ENCODE results near the gene PDLIM1. TPM values are rescaled to one million over a fixed set of nuclear protein-coding genes. Genes with fewer than 3 reads are reported as not detected.

PDLIM1 gene
- total and polyA plus RNA-seq, 3 experiments from 2014 or later, result 0.88 to 11.7 (median 1.4) TPM

DNA sequence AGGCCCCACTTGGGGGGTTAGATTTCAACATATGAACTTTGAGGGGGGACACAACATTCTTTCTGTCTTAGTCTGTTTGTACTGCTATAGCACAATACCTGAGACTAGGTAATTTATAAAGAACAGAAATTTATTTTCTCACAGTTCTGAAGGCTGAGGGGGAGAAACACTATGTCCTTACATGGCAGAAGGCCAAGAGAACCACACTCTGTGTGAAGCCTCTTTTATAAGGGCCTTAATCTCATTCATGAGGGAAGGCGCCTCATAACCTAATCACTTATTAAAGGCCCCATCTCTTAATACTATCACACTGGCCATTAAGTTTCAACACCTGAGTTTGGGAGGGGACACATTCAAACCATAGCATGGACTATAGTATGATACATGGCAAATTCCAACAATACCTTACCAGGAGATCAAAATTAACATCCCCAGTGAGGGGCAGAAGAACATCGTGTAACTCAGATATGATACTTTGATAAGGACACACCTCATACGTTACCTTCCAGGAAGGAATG, 9.3 kb upstream of the PDLIM1 start:
- CTCF ChIA-PET, result no interaction called here
- no peaks in the 10 kb centered on the region for H3K36me3 Mint-ChIP-seq

DNA sequence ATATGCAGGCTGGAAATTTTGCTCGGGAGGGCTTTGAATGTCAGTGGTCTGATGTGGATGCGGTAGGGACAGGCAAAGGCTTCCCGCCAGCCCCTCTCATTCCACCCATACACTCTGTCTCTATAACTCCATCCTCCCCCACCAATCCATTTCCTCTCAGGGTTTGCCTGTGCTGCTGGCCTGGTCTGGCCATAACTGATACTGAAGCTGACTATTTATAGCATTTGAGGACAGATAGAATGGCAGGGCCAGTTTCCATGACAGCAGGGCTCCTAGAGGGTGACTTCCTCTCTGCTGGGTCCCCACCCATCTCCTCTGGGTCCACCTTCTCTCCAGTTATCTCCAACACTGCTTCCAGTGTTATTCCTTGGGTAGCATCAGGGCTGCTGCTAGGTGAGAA, 6.6 kb upstream of the PDLIM1 start:
- Mint-ChIP-seq H3K27me3 (peaks cover 5 to 16% of the 10 kb centered on the region in 2 donors), H3K36me3 (no peaks in the 10 kb centered on the region), H3K4me3 (peak overlapping the region in 1 of 7 donors; percentile 61), H3K9me3 (no peaks in the 10 kb centered on the region), H3K4me1 (peaks cover 13 to 23% (median 21%) of the 10 kb centered on the region in 3 donors), H3K27ac (peak overlapping the region in 1 of 8 donors; percentile 87)
- H3K27me3 ChIP-seq (ENCODE audit: insufficient read depth, low read length, poor library complexity, severe bottlenecking), result no peaks in the 10 kb centered on the region
- ChIA-PET CTCF (no interaction called here), POLR2A (no interaction called here)
- peaks cover 15% of the 10 kb centered on the region for H3K4me1 ChIP-seq (ENCODE audit: insufficient read depth, low read length)
- H3K36me3 ChIP-seq (ENCODE audit: insufficient read depth, low read length), result no peaks in the 10 kb centered on the region
- DNase-seq, result no peak
- no peak overlapping the region for H3K4me3 ChIP-seq (ENCODE audit: low read length)
- H3K27ac ChIP-seq (ENCODE audit: low read depth, low read length), result no peak overlapping the region
- no peaks in the 10 kb centered on the region for H3K9me3 ChIP-seq (ENCODE audit: low read length)

More for the DNA sequence above, 9.3 kb upstream of the PDLIM1 start:
- peaks cover 7 to 11% (median 8%) of the 10 kb centered on the region in 3 donors for H3K4me1 Mint-ChIP-seq
- no peak overlapping the region for H3K4me3 ChIP-seq (ENCODE audit: low read length)
- POLR2A ChIA-PET, result no interaction called here
- H3K27me3 ChIP-seq (ENCODE audit: insufficient read depth, low read length, poor library complexity, severe bottlenecking), result no peaks in the 10 kb centered on the region
- H3K27ac Mint-ChIP-seq, result no peak overlapping the region
- no peaks in the 10 kb centered on the region for H3K9me3 Mint-ChIP-seq
- no peak for DNase-seq
- H3K4me1 ChIP-seq (ENCODE audit: insufficient read depth, low read length), result peaks cover 9% of the 10 kb centered on the region
- H3K27ac ChIP-seq (ENCODE audit: low read depth, low read length), result no peak overlapping the region
- peaks cover 0 to 5% of the 10 kb centered on the region in 2 donors for H3K27me3 Mint-ChIP-seq
- no peak overlapping the region for H3K4me3 Mint-ChIP-seq
- H3K9me3 ChIP-seq (ENCODE audit: low read length), result no peaks in the 10 kb centered on the region
- no peaks in the 10 kb centered on the region for H3K36me3 ChIP-seq (ENCODE audit: insufficient read depth, low read length)

DNA sequence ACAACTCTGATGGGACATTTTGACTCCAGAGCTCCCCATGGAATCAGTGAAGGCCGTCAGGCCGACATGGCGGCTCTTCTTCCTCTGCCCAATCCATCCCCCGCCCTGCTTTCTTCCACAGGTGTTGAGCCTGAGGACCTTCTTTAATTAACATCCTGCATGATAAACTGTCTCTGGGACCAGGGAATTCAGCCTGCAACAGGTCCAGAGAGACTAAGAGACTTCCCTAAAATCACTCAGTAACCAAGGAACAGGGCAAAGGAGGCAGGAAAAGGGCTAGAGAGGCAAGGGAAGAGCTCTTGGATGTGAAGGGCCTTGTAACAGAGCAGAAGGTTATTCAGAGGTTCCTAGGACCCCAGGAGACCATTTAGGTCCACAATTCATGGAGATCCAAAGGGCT, 6.0 kb upstream of the PDLIM1 start:
- H3K36me3 ChIP-seq (ENCODE audit: insufficient read depth, low read length), result no peaks in the 10 kb centered on the region
- H3K4me3 ChIP-seq (ENCODE audit: low read length), result no peak overlapping the region
- Mint-ChIP-seq H3K27me3 (peaks cover 5 to 21% of the 10 kb centered on the region in 2 donors), H3K9me3 (peaks cover 0 to 2% (median 0%) of the 10 kb centered on the region in 5 donors), H3K4me3 (no peak overlapping the region), H3K27ac (peak overlapping the region in 1 of 8 donors; percentile 3), H3K36me3 (no peaks in the 10 kb centered on the region), H3K4me1 (peaks cover 13 to 25% (median 25%) of the 10 kb centered on the region in 3 donors)
- POLR2A ChIA-PET, result no interaction called here
- H3K27ac ChIP-seq (ENCODE audit: low read depth, low read length), result no peak overlapping the region
- DNase-seq, result no peak
- H3K27me3 ChIP-seq (ENCODE audit: insufficient read depth, low read length, poor library complexity, severe bottlenecking), result no peaks in the 10 kb centered on the region
- no peaks in the 10 kb centered on the region for H3K9me3 ChIP-seq (ENCODE audit: low read length)
- CTCF ChIA-PET, result no interaction called here
- peaks cover 15% of the 10 kb centered on the region for H3K4me1 ChIP-seq (ENCODE audit: insufficient read depth, low read length)

DNA sequence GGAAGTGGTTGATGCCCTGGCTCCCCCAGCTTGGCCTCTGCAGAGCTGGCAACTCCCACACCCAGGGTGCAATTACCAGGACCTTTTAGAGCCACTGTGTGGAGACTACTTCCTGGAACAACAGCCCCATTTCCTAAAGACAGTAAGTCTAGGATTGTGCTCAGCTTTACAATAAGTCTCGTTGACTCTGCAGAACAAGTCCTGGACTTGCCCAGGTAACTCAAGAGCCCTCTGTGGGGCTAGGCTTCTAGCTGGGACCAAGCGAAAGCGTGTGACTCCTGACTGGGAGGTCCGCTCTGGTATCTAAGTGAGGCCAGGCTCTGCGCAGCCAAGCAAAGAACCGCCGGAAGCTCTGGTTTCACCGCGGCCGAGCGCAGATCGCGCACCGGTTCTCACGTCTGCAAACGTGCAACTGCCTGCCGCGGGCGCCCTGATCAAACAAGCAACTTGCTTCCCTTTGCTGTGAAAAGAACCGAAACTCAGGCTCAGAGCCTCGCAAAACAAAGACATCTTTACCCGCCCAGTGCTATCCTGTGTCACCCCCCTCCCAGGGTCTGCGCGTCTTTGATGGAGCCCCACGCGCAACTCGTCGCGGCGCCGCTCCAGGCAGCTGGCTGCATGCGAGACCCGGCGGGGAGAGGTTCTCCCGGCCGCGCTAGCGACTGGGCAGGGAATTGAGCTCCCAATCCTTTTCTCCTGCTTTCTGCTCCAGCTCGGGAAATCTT, 4.4 kb upstream of the PDLIM1 start:
- Histone ChIP-seq H3K4me3 (ENCODE audit: low read length) (peak overlapping the region; percentile 49), H3K4me1 (ENCODE audit: insufficient read depth, low read length) (peaks cover 15% of the 10 kb centered on the region), H3K27me3 (ENCODE audit: insufficient read depth, low read length, poor library complexity, severe bottlenecking) (no peaks in the 10 kb centered on the region), H3K27ac (ENCODE audit: low read depth, low read length) (peak overlapping the region; percentile 57), H3K36me3 (ENCODE audit: insufficient read depth, low read length) (no peaks in the 10 kb centered on the region), H3K9me3 (ENCODE audit: low read length) (no peaks in the 10 kb centered on the region)
- H3K27me3 Mint-ChIP-seq, result peaks cover 6 to 27% of the 10 kb centered on the region in 2 donors
- H3K4me1 Mint-ChIP-seq, result peaks cover 19 to 34% (median 31%) of the 10 kb centered on the region in 3 donors
- H3K4me3 Mint-ChIP-seq, result peak overlapping the region; percentile 63 to 91 (median 80)
- peak overlapping the region in 7 of 8 donors; percentile 46 to 89 (median 81) for H3K27ac Mint-ChIP-seq
- peak in 4 of 5 donors; percentile 4 to 62 (median 38) for DNase-seq
- CTCF ChIA-PET, result interaction anchor here (0.9 to 1.4 kb wide), 3 partner anchors 9 to 119 kb away, joined by 3 read pairs; no protein-coding TSS in a partner anchor
- peaks cover 0 to 2% (median 0%) of the 10 kb centered on the region in 5 donors for H3K9me3 Mint-ChIP-seq
- POLR2A ChIA-PET, result no interaction called here
- no peaks in the 10 kb centered on the region for H3K36me3 Mint-ChIP-seq

DNA sequence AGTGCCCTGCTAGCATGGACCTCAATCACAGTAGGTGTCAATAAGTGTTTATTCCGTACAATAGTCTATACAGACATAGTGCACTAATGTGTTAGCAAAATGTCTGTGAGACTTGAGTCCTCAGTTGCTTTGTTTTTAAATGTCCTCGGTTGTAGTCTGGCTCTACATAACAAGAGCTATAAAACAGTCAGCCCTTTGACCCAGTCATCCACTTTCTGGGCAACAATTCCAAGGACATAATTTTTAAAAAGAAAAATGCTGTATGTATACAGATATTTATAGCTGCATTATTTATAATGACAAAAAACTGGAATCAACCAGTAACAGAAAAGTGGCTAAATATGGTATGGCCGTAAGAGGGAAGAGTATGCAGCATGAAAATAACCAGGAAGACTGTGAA, 2.8 kb upstream of the PDLIM1 start:
- H3K27me3 ChIP-seq (ENCODE audit: insufficient read depth, low read length, poor library complexity, severe bottlenecking), result no peaks in the 10 kb centered on the region
- peaks cover 9 to 37% of the 10 kb centered on the region in 2 donors for H3K27me3 Mint-ChIP-seq
- no peak for DNase-seq
- no peaks in the 10 kb centered on the region for H3K36me3 Mint-ChIP-seq
- H3K27ac ChIP-seq (ENCODE audit: low read depth, low read length), result no peak overlapping the region
- H3K27ac Mint-ChIP-seq, result peak overlapping the region in 1 of 8 donors; percentile 6
- ChIA-PET CTCF (interaction anchor here (1.2 to 1.4 kb wide), 2 partner anchors 29 to 120 kb away, joined by 3 read pairs; no protein-coding TSS in a partner anchor), POLR2A (no interaction called here)
- peaks cover 15% of the 10 kb centered on the region for H3K4me1 ChIP-seq (ENCODE audit: insufficient read depth, low read length)
- peaks cover 27 to 46% (median 36%) of the 10 kb centered on the region in 3 donors for H3K4me1 Mint-ChIP-seq
- no peak overlapping the region for H3K4me3 ChIP-seq (ENCODE audit: low read length)
- H3K9me3 Mint-ChIP-seq, result peaks cover 0 to 2% (median 0%) of the 10 kb centered on the region in 5 donors
- H3K36me3 ChIP-seq (ENCODE audit: insufficient read depth, low read length), result no peaks in the 10 kb centered on the region
- H3K9me3 ChIP-seq (ENCODE audit: low read length), result no peaks in the 10 kb centered on the region
- peak overlapping the region in 1 of 7 donors; percentile 27 for H3K4me3 Mint-ChIP-seq

DNA sequence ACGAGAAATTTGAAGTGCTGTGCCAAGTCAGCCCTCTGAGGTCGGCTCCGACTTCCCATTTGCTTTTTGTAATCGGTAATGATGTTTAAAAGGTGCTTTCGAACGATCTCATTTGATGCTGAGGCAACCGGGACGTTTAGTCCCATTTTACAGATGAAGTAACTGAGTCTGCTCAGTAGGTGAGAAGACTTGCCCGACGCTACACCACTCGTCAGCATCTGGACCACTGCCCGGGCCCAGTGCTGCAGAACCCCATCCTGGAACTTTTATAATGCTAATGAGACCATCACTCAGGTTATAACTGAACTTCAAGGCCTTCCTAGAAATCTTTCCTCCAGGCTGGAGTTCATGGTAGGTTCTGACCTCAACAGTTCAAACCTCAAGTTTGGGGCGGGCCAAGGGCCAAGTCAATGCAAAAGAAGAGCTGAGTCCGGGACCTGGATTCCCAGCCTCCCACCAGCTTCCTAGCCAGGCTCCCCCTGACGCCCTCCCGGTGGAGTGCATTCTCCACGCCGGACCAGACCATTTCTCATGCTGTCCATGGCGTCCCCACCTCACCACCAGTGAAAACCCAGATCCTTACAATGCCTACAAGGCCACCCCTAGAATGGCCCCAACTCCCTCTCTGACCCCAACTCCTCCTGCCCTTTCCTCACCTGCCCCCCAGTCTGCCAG, 699 bp upstream of the PDLIM1 start:
- Histone ChIP-seq H3K4me3 (ENCODE audit: low read length) (no peak overlapping the region), H3K9me3 (ENCODE audit: low read length) (no peaks in the 10 kb centered on the region), H3K4me1 (ENCODE audit: insufficient read depth, low read length) (peaks cover 15% of the 10 kb centered on the region), H3K27ac (ENCODE audit: low read depth, low read length) (no peak overlapping the region), H3K36me3 (ENCODE audit: insufficient read depth, low read length) (no peaks in the 10 kb centered on the region), H3K27me3 (ENCODE audit: insufficient read depth, low read length, poor library complexity, severe bottlenecking) (no peaks in the 10 kb centered on the region)
- CTCF ChIA-PET, result no interaction called here
- peaks cover 27 to 46% (median 36%) of the 10 kb centered on the region in 3 donors for H3K4me1 Mint-ChIP-seq
- POLR2A ChIA-PET, result no interaction called here
- no peaks in the 10 kb centered on the region for H3K36me3 Mint-ChIP-seq
- H3K9me3 Mint-ChIP-seq, result peaks cover 0 to 2% (median 0%) of the 10 kb centered on the region in 5 donors
- no peak for DNase-seq
- peak overlapping the region; percentile 72 to 85 (median 80) for H3K4me3 Mint-ChIP-seq
- H3K27ac Mint-ChIP-seq, result peak overlapping the region in 3 of 8 donors; percentile 33 to 87 (median 70)
- H3K27me3 Mint-ChIP-seq, result peaks cover 4 to 37% of the 10 kb centered on the region in 2 donors

DNA sequence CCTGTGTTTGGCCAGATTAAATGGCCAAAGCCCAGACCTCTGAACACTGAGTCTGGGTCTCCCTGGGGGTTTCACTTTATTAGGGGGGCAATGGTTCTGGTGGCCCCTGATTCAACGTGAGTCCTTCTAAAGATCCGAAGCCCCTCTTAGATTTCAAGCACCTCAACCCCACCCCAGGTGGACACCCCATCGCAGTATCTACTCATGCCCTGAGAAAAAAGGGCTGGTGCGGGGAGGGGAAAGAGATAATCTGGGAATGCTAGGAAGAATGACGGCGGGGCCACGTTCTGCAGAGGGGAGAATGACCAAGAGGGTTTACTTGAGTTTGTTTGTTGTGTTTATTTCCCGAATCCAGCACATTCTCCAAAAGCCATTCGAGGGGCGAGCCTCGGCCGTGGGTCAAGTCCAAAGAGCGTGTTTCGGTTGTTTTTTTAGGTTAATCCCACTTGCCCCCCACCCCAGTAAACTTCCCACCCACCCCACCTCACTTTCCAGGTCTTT, 832 bp downstream of the PDLIM1 start:
- POLR2A ChIA-PET, result no interaction called here
- peaks cover 0 to 2% (median 0%) of the 10 kb centered on the region in 5 donors for H3K9me3 Mint-ChIP-seq
- H3K27me3 ChIP-seq (ENCODE audit: insufficient read depth, low read length, poor library complexity, severe bottlenecking), result no peaks in the 10 kb centered on the region
- no peaks in the 10 kb centered on the region for H3K9me3 ChIP-seq (ENCODE audit: low read length)
- no peak for DNase-seq
- H3K4me3 Mint-ChIP-seq, result peak overlapping the region; percentile 53 to 86 (median 81)
- CTCF ChIA-PET, result no interaction called here
- H3K4me3 ChIP-seq (ENCODE audit: low read length), result no peak overlapping the region
- H3K36me3 ChIP-seq (ENCODE audit: insufficient read depth, low read length), result no peaks in the 10 kb centered on the region
- no peaks in the 10 kb centered on the region for H3K36me3 Mint-ChIP-seq
- no peak overlapping the region for H3K27ac ChIP-seq (ENCODE audit: low read depth, low read length)
- H3K27me3 Mint-ChIP-seq, result peaks cover 4 to 37% of the 10 kb centered on the region in 2 donors
- peaks cover 20 to 38% (median 26%) of the 10 kb centered on the region in 3 donors for H3K4me1 Mint-ChIP-seq
- peak overlapping the region in 3 of 8 donors; percentile 36 to 79 (median 58) for H3K27ac Mint-ChIP-seq
- H3K4me1 ChIP-seq (ENCODE audit: insufficient read depth, low read length), result peaks cover 5% of the 10 kb centered on the region
